AG04450 (cell line): ENCODE measurements around the gene VDR. TPM values are rescaled to one million over a fixed set of nuclear protein-coding genes. Genes with fewer than 3 reads are reported as not detected.

Experiments used
- CTCF ChIA-PET: fragments of 300-600, 350-600 bp; formaldehyde crosslinking; extraction: SDS; loops from one replicate; lab custom pipeline; 2022; ENCODE audit warnings: antibody characterized with exemption, inconsistent platforms; lab: Charles Lee
- POLR2A ChIA-PET: fragments of 350-600 bp; formaldehyde crosslinking; extraction: SDS; loops from one replicate; lab custom pipeline; 2021; ENCODE audit warnings: antibody characterized with exemption, inconsistent platforms; lab: Yijun Ruan, JAX
- DNase-seq: peaks from one replicate; pipeline ENCODE4 v3.0.0-alpha.2; 2011; ENCODE audit warnings: low read depth, low spot score
- H3K27ac ChIP-seq: one replicate; pipeline ENCODE4 v1.5.1; 2012; ENCODE audit warnings: low read depth, low read length, control low read depth
- H3K27me3 ChIP-seq: one replicate; pipeline ENCODE4 v1.6.0; 2012; ENCODE audit warnings: low read length; ENCODE audit not compliant: control insufficient read depth, insufficient read depth
- H3K4me3 ChIP-seq: 2 replicates; pipeline ENCODE4 v1.5.1; 2011; ENCODE audit warnings: mild to moderate bottlenecking, low read depth, low read length, control low read depth
- H3K9me3 ChIP-seq: 2 replicates; pipeline ENCODE4 v1.5.1; 2012; ENCODE audit warnings: low read length; ENCODE audit not compliant: control insufficient read depth, insufficient read depth
- CTCF ChIP-seq: IDR thresholded peaks from 2 replicates; pipeline ENCODE4 v1.5.1; 2011; ENCODE audit warnings: low read depth, low read length, control low read depth, inconsistent platforms
- polyA plus RNA-seq: library from polyadenylated mRNA; depleted of rRNA; stranded (reverse); fragments of >200 nt; gene quantifications from 2 replicates; pipeline ENCODE4 v1.2.3, GENCODE V29; 2011

The VDR gene
- polyA plus RNA-seq, 1 experiment: 11.9 TPM

- H3K27me3 ChIP-seq: no peaks in the 10 kb centered on the region
- H3K4me3 ChIP-seq: no peak overlapping the region
- H3K27ac ChIP-seq: no peak overlapping the region
- no peak for TF ChIP-seq CTCF
- H3K9me3 ChIP-seq: no peaks in the 10 kb centered on the region
- POLR2A ChIA-PET: interaction anchor here (0.6 to 2.0 kb wide), 6 partner anchors 10 to 108 kb away, joined by 3 to 14 read pairs (median 4); no protein-coding TSS in a partner anchor
- no peak for DNase-seq
- CTCF ChIA-PET: interaction anchor here (0.6 to 8.4 kb wide), 49 partner anchors 10 to 912 kb away, joined by 3 to 104 read pairs (median 7); partner anchors contain the start of genes ENDOU, RAPGEF3, RPAP3 and TMEM106C
Observed at GRCh38 chr12:47839214-47839876, 65.4 kb downstream of the VDR start.

GRCh38 chr12:47838286-47838931 lies 66.4 kb downstream of the VDR start:
- no peak overlapping the region for H3K27ac ChIP-seq
- CTCF ChIA-PET: interaction anchor here (0.7 to 8.4 kb wide), 53 partner anchors 10 to 328 kb away, joined by 3 to 104 read pairs (median 7); partner anchors contain the start of genes ENDOU, HDAC7, RAPGEF3 and RPAP3
- H3K9me3 ChIP-seq: no peaks in the 10 kb centered on the region
- POLR2A ChIA-PET: interaction anchor here (0.6 to 2.0 kb wide), 8 partner anchors 9 to 109 kb away, joined by 3 to 14 read pairs (median 3); no protein-coding TSS in a partner anchor
- H3K4me3 ChIP-seq: no peak overlapping the region
- no peaks in the 10 kb centered on the region for H3K27me3 ChIP-seq
- no peak for DNase-seq
- peak; percentile 53 for TF ChIP-seq CTCF

- no peaks in the 10 kb centered on the region for H3K9me3 ChIP-seq
- DNase-seq: no peak
- H3K27me3 ChIP-seq: no peaks in the 10 kb centered on the region
- TF ChIP-seq CTCF: peak; percentile 85
- no peak overlapping the region for H3K27ac ChIP-seq
- CTCF ChIA-PET: interaction anchor here (1.0 to 8.4 kb wide), 41 partner anchors 9 to 327 kb away, joined by 3 to 104 read pairs (median 9); partner anchors contain the start of genes ENDOU, HDAC7, RAPGEF3 and RPAP3
- POLR2A ChIA-PET: interaction anchor here (0.8 to 2.0 kb wide), 4 partner anchors 9 to 56 kb away, joined by 3 to 14 read pairs (median 4); no protein-coding TSS in a partner anchor
- H3K4me3 ChIP-seq: no peak overlapping the region
Observed at GRCh38 chr12:47837190-47838171, 67.3 kb downstream of the VDR start.

GRCh38 chr12:47835831-47836155 lies 69.0 kb downstream of the VDR start:
- ChIA-PET POLR2A (interaction anchor here (1.4 to 1.5 kb wide), 2 partner anchors 15 to 23 kb away, joined by 4 to 19 read pairs; no protein-coding TSS in a partner anchor), CTCF (interaction anchor here (0.7 to 8.4 kb wide), 13 partner anchors 13 to 184 kb away, joined by 3 to 104 read pairs (median 4); partner anchors contain the start of gene TMEM106C)
- H3K27me3 ChIP-seq: no peaks in the 10 kb centered on the region
- no peak overlapping the region for H3K27ac ChIP-seq
- no peak for TF ChIP-seq CTCF
- no peak overlapping the region for H3K4me3 ChIP-seq
- no peaks in the 10 kb centered on the region for H3K9me3 ChIP-seq
- no peak for DNase-seq
